Astrocyte (in vitro differentiated cells and primary cell): ENCODE measurements around the gene CTDP1.

Experiments
- EZH2 ChIP-seq: IDR thresholded peaks from 2 replicates; pipeline ENCODE4 v1.6.1; 2012; ENCODE audit warnings: mild to moderate bottlenecking, low read length, inconsistent platforms; ENCODE audit not compliant: insufficient read depth
- TF ChIP-seq, protein P1 (sequence below): IDR thresholded peaks from 2 replicates; pipeline ENCODE4 v1.5.1; 2011; ENCODE audit warnings: low read depth, mild to moderate bottlenecking, inconsistent platforms, low read length, moderate library complexity; ENCODE audit not compliant: insufficient read depth

DNA sequence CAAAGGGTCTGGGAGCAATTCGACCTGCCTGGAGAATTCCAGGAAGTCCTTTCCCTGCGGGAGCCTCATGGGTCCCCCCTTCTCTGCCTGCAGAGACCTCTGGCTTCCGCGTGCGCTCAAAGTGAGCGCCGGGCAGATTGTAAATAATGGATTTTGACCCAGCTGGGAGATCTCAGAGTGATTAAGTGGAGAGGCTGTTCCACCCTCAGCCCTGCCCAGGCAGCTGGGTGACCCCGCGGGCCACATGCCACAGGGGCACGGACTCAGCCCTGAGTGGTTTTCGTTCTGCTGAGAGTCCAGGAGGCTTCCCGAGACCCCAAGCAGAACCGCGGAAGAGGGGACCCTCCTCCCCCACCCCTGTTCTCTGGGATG is 119.4 kb downstream of the CTDP1 start:
- TF ChIP-seq, protein P1, sequence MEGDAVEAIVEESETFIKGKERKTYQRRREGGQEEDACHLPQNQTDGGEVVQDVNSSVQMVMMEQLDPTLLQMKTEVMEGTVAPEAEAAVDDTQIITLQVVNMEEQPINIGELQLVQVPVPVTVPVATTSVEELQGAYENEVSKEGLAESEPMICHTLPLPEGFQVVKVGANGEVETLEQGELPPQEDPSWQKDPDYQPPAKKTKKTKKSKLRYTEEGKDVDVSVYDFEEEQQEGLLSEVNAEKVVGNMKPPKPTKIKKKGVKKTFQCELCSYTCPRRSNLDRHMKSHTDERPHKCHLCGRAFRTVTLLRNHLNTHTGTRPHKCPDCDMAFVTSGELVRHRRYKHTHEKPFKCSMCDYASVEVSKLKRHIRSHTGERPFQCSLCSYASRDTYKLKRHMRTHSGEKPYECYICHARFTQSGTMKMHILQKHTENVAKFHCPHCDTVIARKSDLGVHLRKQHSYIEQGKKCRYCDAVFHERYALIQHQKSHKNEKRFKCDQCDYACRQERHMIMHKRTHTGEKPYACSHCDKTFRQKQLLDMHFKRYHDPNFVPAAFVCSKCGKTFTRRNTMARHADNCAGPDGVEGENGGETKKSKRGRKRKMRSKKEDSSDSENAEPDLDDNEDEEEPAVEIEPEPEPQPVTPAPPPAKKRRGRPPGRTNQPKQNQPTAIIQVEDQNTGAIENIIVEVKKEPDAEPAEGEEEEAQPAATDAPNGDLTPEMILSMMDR: no peak
- peak; percentile 41 for TF ChIP-seq EZH2
